Fibroblast of villous mesenchyme (primary cell): ENCODE results near the gene PDGFA. TPM values are rescaled to one million over a fixed set of nuclear protein-coding genes. Genes with fewer than 3 reads are reported as not detected.
"Not testable (repeated sequence)": the region's sequence is repeated elsewhere in the genome, so short reads cannot be mapped to it uniquely, and the experiment has no call there.

Experiments
- DNase-seq: peaks from one replicate; pipeline ENCODE4 v3.0.0-alpha.2; 2010; ENCODE audit warnings: low read depth
- H3K4me3 ChIP-seq: 2 replicates; pipeline ENCODE4 v1.5.1; 2011; ENCODE audit warnings: low read depth, mild to moderate bottlenecking, low read length
- CTCF ChIP-seq: IDR thresholded peaks from 2 replicates; pipeline ENCODE4 v1.5.1; 2012; ENCODE audit warnings: low read depth, mild to moderate bottlenecking, low read length; ENCODE audit not compliant: insufficient read depth
- total RNA-seq: library from RNA; depleted of rRNA; stranded (reverse); fragments of >200 nt; gene quantifications from 2 replicates; pipeline ENCODE4 v1.2.3, GENCODE V29; 2012

Gene PDGFA
- total RNA-seq, 1 donor = 43.2 TPM

- no peak for DNase-seq
- no peak overlapping the region for H3K4me3 ChIP-seq
- no peak for TF ChIP-seq CTCF
Observed at GRCh38 chr7:556837-557557, 37.4 kb upstream of the PDGFA start.

- DNase-seq = no peak
- TF ChIP-seq CTCF = no peak
- no peak overlapping the region for H3K4me3 ChIP-seq
Observed at GRCh38 chr7:556291-556826, 36.7 kb upstream of the PDGFA start.

GRCh38 chr7:555551-556160 lies 36.0 kb upstream of the PDGFA start:
- no peak for DNase-seq
- TF ChIP-seq CTCF = no peak
- H3K4me3 ChIP-seq = no peak overlapping the region

- DNase-seq = no peak
- H3K4me3 ChIP-seq = no peak overlapping the region
- no peak for TF ChIP-seq CTCF
Observed at GRCh38 chr7:553636-554111, 34.0 kb upstream of the PDGFA start.

- DNase-seq = no peak
Observed at GRCh38 chr7:552868-553635, 33.4 kb upstream of the PDGFA start.

GRCh38 chr7:552151-552867 lies 32.7 kb upstream of the PDGFA start:
- not testable (repeated sequence) for DNase-seq, H3K4me3 ChIP-seq

More at GRCh38 chr7:552868-553635, 33.4 kb upstream of the PDGFA start:
- H3K4me3 ChIP-seq = no peak overlapping the region
- TF ChIP-seq CTCF = no peak

- not testable (repeated sequence) for DNase-seq, H3K4me3 ChIP-seq
Observed at GRCh38 chr7:551615-551970, 31.9 kb upstream of the PDGFA start.
